HG03159 (cell line): ENCODE results near the gene CCDC172.
"Not testable (repeated sequence)": the region's sequence is repeated elsewhere in the genome, so short reads cannot be mapped to it uniquely, and the experiment has no call there.

Experiments
- ATAC-seq: cut with Tn5 transposase; IDR thresholded peaks from one replicate; pipeline ENCODE4 v1.9.1; 2021; ENCODE audit warnings: mild to moderate bottlenecking, moderate library complexity; ENCODE audit not compliant: unreplicated experiment

Gene CCDC172

GRCh38 chr10:116331815-116332214 is 7.6 kb downstream of the CCDC172 start:
- no peak for ATAC-seq

GRCh38 chr10:116336866-116337265 is 12.6 kb downstream of the CCDC172 start:
- no peak for ATAC-seq

- ATAC-seq, result no peak
These were observed 27.9 kb downstream of the CCDC172 start for GRCh38 chr10:116352125-116352524.

- no peak for ATAC-seq
These were observed 29.6 kb downstream of the CCDC172 start for GRCh38 chr10:116353817-116354216.

- ATAC-seq, result no peak
These were observed 31.1 kb downstream of the CCDC172 start for GRCh38 chr10:116355341-116355740.

- ATAC-seq, result no peak
These were observed 32.6 kb downstream of the CCDC172 start for GRCh38 chr10:116356833-116357232.

- ATAC-seq, result no peak
These were observed 40.6 kb downstream of the CCDC172 start for GRCh38 chr10:116364868-116365267.

GRCh38 chr10:116371737-116372136 is 47.5 kb downstream of the CCDC172 start:
- ATAC-seq, result no peak

GRCh38 chr10:116382290-116382689 is 58.0 kb downstream of the CCDC172 start:
- ATAC-seq, result no peak

- ATAC-seq, result no peak
These were observed 61.1 kb downstream of the CCDC172 start for GRCh38 chr10:116385311-116385710.

- peak; percentile 82 for ATAC-seq
These were observed 62.0 kb downstream of the CCDC172 start for GRCh38 chr10:116385994-116386809.

GRCh38 chr10:116393246-116393831 is 69.1 kb downstream of the CCDC172 start:
- ATAC-seq, result not testable (repeated sequence)

- ATAC-seq, result no peak
These were observed 71.2 kb downstream of the CCDC172 start for GRCh38 chr10:116395223-116395985.

- ATAC-seq, result no peak
These were observed 74.0 kb downstream of the CCDC172 start for GRCh38 chr10:116398224-116398623.

GRCh38 chr10:116402858-116403257 is 78.6 kb downstream of the CCDC172 start:
- ATAC-seq, result no peak

- no peak for ATAC-seq
These were observed 79.5 kb downstream of the CCDC172 start for GRCh38 chr10:116403740-116404250.

GRCh38 chr10:116408719-116409118 is 84.5 kb downstream of the CCDC172 start:
- peak; percentile 88 for ATAC-seq

- no peak for ATAC-seq
These were observed 86.1 kb downstream of the CCDC172 start for GRCh38 chr10:116410351-116410750.

- no peak for ATAC-seq
These were observed 93.6 kb downstream of the CCDC172 start for GRCh38 chr10:116417821-116418220.

GRCh38 chr10:116418389-116418788 is 94.1 kb downstream of the CCDC172 start:
- no peak for ATAC-seq

- ATAC-seq, result no peak
These were observed 97.6 kb downstream of the CCDC172 start for GRCh38 chr10:116421815-116422214.
